Stimulated activated CD4-positive, alpha-beta T cell treated with anti-CD3 and anti-CD28 coated beads, Interleukin-1b, Interleukin-23, amount 100 ng/mL, for 24 hours (primary cell): ENCODE data around the gene MAPK6.
"Not testable (repeated sequence)": the region's sequence is repeated elsewhere in the genome, so short reads cannot be mapped to it uniquely, and the experiment has no call there.

Source experiments
- DNase-seq, 4 experiments: peaks; one replicate each; pipeline ENCODE4 v3.0.0-alpha.2; 2020; ENCODE audit warnings: low read depth in 4 of 4, low spot score in 1 of 4

MAPK6 gene

DNA sequence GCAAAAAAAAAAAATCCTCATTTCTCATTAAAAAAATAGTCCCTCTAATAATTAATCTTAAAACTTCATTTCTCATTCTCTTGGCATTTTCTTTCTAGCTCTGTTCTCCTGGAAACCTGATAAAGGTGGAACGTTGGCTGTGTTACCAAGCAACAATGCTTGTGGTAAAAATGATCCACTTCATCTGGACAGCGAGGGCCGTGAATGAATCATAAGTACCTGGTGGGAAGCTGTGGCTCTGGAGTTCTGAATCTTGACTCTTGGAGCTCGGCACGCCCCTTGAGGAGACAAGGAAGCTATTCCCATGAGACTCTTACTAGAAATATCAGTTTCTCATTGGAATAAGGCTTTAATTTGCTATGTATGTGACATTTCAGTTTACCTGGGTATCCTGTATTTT is 61.0 kb downstream of the MAPK6 start:
- no peak for DNase-seq

DNA sequence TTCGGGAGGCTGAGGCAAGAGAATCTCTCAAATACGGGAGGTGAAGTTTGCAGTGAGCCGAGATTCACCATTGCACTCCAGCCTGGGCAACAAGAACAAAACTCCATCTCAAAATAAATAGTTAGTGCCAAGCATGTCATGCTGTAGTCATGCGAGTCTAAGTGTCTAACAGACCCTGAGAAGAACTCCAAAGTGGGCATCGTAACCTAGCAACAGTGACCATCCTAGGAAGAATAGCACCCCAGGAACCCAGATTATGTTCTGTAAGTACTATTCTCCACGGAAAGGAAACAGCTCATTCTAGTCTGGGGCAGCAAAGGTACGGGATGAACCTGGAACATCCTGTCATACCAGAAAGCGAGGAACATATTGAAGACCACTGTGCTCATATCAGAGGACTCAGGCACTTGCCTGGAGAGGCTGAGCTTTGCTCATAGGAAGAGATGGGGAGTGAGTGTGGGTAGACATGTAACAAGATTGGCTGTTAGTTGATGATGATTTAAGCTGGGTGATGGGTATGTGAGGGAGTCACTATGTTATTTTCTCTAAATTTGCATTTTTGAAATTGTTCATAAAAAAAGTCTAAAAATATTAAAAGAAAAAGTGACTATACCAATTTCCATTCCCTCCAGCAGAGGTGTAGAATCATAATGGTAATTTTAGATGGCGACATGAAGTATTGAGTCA is 61.8 kb downstream of the MAPK6 start:
- no peak for DNase-seq

DNA sequence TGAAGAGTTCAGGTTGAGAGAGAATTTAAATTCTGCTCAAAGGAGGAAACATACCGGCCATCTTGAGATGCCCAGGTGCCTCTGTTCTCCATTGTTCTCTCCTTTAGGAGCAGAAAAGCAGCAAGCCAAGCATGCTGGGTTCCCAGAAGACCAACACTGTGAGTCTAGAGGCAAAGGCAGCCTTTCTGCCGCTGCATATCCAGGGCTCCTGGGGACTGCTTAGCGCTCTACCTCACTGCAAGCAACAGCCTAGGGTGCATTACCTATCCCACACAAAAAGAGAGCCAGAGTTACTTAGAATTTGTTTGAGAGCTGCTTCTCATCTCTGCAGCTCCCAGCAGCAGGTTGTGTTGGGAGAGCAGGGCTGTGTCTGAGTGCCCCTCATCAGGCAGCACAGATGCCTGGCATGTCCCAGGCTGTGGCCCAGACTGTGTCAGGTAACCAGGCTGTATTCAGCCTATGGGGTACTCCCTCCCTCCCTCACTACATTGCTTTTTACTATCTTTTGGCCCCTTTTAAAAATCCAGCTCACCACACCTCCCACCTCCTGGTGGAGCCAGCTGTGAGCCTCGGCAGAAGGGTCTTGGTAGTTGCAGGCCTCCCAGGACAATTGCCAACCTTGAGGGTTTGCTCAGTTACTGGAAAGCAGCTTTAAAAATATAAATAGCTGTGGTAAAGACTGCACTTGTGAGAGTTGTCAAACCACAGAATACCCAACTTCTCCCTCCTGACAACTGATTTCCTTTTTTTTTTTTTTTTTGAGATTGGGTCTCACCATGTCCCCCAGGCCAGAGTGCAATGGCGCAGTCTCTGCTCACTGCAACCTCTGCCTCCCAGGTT is 63.4 kb downstream of the MAPK6 start:
- no peak for DNase-seq

DNA sequence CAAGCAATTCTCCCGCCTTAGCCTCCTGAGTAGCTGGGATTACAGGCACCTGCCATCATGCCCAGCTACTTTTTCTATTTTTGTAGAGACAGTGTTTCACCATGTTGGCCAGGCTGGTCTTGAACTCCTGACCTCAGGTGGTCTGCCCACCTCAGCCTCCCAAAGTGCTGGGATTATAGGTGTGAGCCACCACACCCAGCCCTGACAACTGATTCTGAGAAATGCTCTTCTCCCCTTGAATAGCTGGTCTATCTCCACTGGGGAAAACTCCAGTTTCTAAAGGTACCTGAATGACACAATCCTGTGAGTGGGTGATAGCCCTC is 64.0 kb downstream of the MAPK6 start:
- not testable (repeated sequence) for DNase-seq

DNA sequence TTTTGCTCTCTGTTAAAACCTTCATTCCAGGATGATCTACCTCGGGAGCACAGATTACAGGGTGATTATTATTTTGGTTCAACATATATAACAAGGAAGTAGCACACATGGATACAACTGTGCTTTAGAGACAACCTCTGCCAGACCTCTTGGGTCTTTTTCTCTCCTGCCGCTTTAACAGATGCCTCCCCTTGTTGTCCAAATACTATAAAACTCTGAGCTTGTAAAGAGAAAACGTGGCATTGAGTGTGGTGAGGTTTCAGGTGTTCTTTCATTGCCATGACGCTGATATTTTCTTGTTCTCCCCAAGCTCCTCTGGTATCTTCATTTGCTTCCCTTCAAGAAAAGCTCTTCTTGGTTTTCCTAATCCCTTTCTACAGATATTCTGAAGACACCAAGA is 64.6 kb downstream of the MAPK6 start:
- DNase-seq, result no peak

DNA sequence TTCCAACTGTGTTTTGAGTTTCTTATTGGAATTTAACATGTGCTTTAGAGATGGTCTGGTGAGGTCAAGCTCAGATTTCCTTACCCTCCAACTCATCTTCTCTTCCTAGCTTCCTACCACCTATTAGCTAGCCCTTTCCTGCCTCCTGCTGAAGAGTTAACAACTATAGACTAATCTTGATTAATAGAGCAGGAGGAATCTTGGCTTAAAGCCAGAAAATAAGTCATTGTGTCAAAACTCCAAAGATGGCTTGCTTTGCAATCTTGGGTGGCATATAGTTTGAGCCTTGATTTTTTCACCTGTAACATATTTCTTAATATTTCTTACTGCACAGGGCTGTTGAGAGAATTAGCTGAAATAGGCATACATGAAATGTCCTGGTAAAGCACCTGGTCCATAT is 66.3 kb downstream of the MAPK6 start:
- no peak for DNase-seq

DNA sequence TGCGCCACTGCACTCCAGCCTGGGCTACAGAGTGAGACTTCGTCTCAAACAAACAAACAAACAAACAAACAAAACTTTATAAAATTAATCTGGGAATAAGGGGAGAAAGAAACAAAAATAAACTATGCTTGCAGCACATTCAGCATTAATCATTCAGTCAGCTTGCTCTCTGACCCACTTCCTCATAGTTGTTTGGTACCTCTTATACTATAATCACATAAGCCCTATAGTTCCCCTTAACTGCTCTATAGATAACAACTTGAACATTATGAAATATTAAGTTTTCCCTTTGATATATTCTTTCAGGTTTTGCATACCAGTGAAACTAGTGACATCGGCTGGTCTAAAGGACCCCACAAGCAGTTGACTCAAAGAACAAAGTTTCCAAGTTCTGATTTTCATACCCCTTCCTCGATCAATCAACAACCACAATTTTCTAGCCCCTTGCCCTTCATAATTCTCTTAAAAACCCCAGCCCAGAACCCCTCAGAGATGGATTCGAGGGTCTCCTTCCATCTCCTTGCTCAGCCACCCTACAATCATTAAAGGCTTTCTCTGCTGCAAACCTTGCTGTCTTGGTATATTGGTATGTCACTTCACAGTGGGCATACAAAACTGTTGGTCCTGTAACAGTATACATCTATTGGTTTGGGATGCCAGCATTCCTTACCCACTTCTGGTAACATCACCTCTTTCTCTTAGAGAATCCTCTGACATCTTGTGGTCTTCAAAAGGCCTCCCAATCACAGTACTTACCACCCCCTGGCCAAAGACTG is 67.2 kb downstream of the MAPK6 start:
- no peak for DNase-seq

DNA sequence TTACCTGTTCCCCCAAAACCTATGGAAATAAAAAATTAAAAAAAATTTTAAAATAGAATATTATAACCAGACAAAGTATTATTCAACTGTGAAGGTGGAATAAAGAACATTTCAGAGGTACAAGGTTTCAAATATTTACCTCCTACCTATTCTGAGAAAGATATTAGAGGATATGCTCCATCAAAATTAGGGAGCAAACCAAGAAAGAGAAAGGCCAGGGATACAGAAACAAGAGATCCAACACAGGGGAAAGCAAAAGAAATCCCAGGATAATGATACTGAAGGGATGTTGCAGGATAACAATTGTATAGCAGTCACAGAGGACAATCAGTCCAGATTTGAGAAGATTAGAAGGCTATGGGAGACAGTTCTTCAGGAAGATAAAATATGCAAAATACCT is 71.2 kb downstream of the MAPK6 start:
- DNase-seq, result no peak

DNA sequence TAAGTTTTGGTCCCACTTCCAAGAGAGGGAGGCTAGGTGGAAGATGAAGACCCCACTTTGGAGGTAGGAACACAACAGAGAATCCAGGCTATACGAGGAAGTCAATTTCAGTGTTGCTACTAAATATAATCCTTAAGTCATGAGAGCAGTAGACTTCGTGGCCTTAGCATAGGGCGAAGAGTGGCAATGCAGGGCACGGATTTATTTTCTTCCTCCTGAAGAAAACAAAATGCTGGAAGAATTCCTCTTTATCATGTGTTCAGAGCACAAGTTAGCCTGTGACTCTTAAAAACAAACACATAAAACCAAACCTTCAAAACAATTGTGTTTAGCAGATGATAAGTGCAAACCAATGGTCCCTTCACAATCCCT is 74.1 kb downstream of the MAPK6 start:
- DNase-seq, result no peak

DNA sequence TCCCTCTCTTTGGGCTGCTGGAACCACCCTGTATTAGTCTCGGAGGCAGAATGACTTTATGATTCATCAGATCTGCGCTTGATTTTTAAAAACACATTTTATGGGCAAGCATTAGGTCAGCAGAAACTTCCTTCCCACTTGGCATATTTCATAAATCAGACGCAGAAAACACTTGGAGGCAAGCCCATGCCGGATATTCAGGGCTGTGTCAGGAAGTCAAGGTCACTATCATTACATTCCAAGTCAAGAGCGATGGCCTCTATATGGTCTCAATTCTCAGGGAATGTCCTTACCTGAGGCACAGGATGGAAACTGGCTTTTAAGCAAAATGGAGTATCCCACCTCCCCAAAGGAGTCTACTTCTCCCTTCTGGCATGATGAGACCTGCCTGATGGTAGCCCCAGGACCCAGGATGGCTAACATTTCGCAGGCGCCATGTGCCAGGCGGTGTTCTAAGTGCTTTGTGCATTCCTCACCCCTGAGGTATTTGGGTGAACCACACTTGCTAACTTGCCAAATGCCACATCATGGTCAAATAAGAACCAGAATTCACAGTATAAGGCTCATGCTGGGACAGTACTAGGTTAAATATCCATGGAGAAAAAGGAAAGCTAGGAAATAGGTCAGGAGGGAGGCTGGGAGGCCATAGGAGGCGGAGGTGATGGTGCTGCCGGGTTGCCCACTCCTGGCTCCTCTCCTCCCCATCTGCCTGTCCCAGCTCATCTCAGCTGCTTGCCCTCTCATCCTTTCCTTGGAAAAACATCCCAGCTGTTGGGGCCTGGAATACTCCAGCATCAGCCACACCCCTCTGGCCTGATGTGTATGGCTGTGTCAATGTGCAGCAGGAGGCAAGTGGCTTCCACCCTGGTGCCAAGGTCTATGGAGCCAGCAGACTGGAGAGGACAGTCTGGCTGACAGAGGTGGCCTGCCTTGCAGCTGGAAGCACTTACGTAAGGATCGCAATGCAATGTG is 74.8 kb downstream of the MAPK6 start:
- no peak for DNase-seq

DNA sequence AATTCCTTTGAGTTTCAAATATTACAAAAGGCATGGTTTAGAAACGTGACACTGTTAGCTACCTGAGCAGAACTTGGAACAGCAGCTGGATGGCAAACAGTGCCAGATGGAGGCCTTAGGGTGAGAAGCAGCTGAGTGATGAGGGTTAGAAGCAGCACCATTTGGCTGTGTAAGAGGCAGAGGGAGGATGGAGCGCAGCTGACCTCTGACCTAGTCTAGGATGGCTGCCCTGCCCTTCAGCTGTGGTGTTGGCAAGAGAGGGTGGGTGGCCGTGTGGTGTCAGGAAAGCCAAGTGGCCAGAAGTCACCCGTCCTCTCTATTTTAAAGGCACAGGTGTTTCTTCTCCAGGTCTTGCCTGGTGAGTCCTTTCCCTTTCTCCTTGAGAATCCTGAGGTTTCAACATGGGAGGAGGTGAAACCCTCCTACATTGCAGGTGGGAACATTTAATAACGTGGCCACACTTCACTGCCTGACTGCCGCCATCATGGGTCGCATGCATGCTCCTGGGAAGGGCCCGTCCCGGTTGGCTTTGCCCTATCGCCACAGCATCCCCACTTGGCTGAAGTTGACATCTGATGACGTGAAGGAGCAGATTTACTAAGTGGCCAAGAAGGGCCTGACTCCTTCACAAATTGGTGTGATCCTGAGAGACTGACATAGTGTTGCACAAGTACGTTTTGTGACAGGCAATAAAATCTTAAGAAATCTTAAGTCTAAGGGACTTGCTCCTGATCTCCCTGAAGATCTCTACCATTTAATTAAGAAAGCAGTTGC is 76.0 kb downstream of the MAPK6 start:
- DNase-seq, result no peak

DNA sequence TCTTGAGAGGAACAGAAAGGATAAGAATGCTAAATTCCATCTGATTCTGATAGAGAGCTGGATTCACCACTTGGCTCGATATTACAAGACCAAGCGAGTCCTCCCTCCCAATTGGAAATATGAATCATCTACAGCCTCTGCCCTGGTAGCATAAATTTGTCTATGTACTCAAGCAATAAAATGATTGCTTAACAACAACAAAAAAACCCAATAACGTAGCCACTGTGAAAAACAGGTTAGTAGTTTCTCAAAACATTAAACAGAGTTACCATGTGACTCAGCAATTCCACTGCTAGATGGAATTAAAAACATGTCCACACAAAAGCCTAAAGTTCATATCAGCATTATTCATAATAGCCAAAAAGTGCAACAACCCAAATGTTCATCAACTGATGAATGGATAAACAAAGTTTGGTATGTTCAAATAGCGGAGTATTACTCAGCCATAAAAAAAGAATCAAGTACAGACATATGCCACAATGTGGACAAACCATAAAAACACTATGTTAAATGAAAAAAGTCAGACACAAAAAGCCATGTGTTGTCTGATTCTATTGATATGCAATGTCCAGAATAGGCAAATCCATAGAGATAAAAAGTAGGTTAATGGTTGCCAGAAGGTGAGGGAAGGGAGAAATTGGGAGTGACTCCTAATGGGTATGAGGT is 76.7 kb downstream of the MAPK6 start:
- DNase-seq, result no peak

DNA sequence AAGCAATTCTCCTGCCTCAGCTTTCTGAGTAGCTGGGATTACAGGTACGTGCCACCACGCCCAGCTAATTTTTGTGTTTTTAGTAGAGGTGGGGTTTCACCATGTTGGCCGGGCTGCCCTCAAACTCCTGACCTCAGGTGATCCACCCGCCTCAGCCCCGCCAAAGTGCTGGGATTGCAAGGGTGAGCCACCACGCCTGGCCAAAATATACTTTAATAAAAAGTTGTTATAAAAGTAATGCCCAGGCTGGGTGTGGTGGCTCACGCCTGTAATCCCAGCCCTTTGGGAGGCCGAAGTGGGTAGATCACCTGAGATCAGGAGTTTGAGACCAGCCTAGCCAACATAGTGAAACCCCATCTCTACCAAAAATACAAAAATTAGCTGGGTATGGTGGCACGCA is 77.5 kb downstream of the MAPK6 start:
- DNase-seq, result not testable (repeated sequence)

DNA sequence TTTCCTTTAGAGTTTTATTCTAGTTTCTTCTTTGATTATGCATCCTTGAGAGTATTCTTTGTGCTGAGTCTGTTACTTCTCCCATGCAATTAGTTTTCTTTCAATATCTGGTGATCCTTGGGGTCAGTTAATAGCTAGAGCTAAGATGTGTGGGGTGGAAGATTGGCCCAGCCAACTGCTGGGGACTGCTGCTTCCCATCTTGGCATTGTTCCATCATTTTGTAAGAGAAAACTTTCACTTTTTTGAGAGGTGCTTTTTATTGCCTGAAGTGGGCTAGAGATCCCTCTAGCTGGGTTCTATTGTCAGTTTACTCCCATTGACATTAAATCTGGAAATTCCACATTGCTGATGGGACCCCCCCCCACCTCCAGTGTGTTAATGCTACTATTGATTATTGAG is 78.2 kb downstream of the MAPK6 start:
- no peak for DNase-seq

DNA sequence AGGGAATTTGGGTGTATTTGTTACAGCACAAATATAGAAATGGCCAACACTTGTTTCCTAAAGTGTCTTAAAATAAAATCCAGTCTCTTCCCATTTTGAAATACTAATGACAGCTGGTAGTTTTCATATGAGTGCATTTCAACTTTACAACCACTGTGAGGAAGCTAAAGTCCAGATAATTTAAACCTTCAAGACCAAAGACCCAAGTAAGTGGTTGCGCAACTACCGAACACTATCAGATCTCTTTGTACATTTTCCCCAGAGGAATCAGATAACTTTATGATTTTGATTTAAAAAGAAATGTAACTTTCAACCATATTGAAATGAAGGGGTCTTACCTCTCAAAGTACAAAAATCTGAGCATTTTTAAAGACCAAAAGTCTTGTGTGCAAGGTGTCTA is 79.3 kb downstream of the MAPK6 start:
- DNase-seq, result no peak

DNA sequence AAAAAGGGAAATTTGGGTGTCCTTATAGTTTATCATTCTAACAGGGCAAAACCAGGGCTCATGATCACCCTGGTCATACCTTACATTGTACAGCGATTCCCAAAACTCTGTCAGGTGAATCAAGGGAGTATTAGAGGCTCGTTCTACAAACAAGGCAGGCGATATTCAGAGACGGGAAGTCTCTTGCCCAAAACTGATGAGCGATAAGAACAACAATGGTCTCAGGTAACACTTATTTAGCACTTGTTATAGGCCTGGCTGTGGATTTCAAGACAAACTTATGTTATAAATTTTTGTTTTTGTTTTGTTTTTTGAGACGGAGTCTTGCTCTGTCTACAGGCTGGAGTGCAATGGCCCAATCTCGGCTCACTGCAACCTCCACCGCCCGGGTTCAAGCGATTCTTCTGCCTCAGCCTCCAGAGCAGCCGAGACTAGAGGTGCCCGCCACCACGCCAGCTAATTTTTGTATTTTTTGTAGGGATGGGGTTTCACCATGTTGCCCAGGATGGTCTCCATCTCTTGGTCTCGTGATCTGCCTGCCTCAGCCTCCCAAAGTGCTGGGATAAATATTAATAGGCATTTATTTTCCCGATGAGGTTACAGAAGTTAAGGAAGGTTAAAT is 80.7 kb downstream of the MAPK6 start:
- DNase-seq, result no peak

DNA sequence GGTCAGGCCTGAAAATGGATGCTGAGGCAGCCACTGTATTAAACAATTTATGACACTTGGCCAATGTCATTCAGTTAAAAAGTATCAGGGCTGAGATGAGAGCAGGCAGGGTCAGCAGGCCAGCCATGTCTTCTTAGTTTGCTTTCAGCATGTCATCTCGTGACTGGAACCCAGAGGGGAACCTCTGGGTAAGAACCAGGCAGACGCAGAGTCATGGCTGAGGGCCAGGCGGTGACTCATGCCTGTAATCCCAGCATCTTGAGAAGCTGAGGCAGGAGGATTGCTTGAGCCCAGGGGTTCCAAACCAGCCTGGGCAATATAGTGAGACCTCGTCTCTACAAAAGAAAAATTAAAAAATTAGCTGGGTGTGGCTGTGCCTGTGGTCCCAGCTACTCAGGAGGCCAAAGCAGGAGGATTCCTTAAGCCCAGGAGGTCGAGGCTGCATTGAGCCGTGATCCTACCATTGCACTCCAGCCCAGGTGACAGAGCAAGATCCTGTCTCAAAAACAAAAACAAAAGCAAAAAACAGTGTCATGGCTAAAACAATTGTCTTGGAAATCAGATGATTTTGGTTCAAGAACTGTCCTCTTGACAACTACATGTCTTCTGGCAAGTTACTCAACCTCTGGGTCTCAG is 81.9 kb downstream of the MAPK6 start:
- no peak for DNase-seq

DNA sequence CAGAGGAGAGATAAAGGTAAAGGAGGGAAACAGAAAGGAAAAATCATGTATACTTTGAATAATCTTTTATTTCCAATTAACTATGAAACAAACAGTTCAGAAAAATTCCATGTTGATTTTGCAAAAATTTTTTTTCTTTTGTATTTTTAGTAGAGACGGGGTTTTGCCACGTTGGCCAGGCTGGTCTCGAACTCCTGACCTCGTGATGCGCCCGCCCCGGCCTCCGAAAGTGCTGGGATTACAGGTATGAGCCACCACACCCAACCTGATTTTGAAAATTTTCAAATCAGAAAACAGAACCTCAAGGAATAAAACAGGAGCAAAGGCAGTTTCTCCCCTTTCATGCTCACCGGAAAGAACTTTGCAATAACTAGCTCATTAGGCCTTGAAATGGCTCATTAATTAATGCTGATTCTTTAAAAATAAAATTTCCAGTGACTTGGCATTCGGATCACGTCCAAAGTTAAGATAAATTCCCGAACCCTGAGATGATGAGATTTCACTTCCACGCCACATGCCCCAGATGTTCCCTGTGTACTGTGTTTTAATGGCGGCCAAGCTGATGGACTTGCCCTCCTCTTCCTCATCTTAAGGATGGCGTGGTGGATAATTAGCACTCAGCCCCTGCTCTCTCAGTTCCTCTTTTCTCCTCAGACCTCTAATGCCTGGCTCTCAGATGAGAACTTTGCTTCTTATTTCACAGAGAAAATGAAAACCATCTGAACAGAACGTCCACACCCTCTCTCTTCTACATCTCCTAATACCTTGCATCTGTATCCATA is 82.7 kb downstream of the MAPK6 start:
- DNase-seq, result no peak
